Prostate gland (tissue), 2 donors: ENCODE data around the gene KLHL25.

Experiments used
- CTCF ChIP-seq, 4 experiments: fragments of 200-600 bp in 2 of 4; fragments of 450-650 bp in 2 of 4; sonication (generic) in 2 of 4; IDR thresholded peaks; 1 replicate in 3 of 4; 2 replicates in 1 of 4; pipeline ENCODE4 v1.5.1; 2016 to 2019; ENCODE audit warnings: antibody characterized with exemption in 4 of 4, mild to moderate bottlenecking in 2 of 4, moderate library complexity in 2 of 4
- POLR2A ChIP-seq: fragments of 450-650 bp; IDR thresholded peaks from one replicate; pipeline ENCODE4 v1.6.1; 2016; ENCODE audit warnings: antibody characterized with exemption, mild to moderate bottlenecking
- POLR2AphosphoS5 ChIP-seq: sonication (generic); formaldehyde crosslinking; IDR thresholded peaks from one replicate; pipeline ENCODE4 v1.6.1; 2017; ENCODE audit warnings: antibody characterized with exemption

DNA sequence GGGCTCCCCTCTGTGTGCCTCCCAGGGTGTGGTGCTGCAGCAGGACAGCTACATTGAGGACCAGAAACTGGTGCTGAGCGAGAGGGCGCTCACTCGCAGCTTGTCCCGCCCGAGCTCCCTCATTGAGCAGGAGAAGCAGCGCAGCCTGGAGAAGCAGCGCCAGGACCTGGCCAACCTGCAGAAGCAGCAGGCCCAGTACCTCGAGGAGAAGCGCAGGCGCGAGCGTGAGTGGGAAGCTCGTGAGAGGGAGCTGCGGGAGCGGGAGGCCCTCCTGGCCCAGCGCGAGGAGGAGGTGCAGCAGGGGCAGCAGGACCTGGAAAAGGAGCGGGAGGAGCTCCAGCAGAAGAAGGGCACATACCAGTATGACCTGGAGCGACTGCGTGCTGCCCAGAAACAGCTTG is 53.7 kb downstream of the KLHL25 start:
- TF ChIP-seq CTCF (IDR thresholded peaks at IDR 0.05) (no peak), POLR2A (no peak), POLR2AphosphoS5 (no peak)
